Aorta (tissue), 5 donors: ENCODE results near the gene RECQL5. TPM values are rescaled to one million over a fixed set of nuclear protein-coding genes. Genes with fewer than 3 reads are reported as not detected.
A peak's percentile ranks its signal among the peaks of the same experiment; 100 is the strongest.

Experiments used
- ATAC-seq: fragments of 200-7000 bp; cut with Tn5 transposase; one replicate; pipeline ENCODE4 v1.9.1; 2022; ENCODE audit warnings: moderate library complexity; ENCODE audit not compliant: low FRiP score
- DNase-seq, 2 donors: peaks; one replicate each; pipeline ENCODE4 v3.0.0-alpha.2; 2020
- H3K27ac ChIP-seq, 2 donors: one replicate each; pipeline ENCODE4 v1.5.1; 2013; ENCODE audit warnings: low read length in 2 of 2, mild to moderate bottlenecking in 2 of 2, moderate library complexity in 2 of 2, control low read depth in 1 of 2, inconsistent platforms in 1 of 2, low read depth in 1 of 2
- H3K27me3 ChIP-seq, 2 donors: one replicate each; pipeline ENCODE4 v1.6.1; 2013; ENCODE audit warnings: control low read depth in 1 of 2, low read length in 1 of 2, mild to moderate bottlenecking in 1 of 2, moderate library complexity in 1 of 2; ENCODE audit not compliant: insufficient read depth in 2 of 2, control insufficient read depth in 1 of 2
- H3K36me3 ChIP-seq, 2 donors: one replicate each; pipeline ENCODE4 v1.6.1; 2013; ENCODE audit warnings: control low read depth in 1 of 2, low read length in 1 of 2, mild to moderate bottlenecking in 1 of 2; ENCODE audit not compliant: insufficient read depth in 2 of 2, control insufficient read depth in 1 of 2
- H3K4me1 ChIP-seq, 2 donors: one replicate each; pipeline ENCODE4 v1.6.1; 2013; ENCODE audit warnings: low read length in 2 of 2, control low read depth in 1 of 2, mild to moderate bottlenecking in 1 of 2, moderate library complexity in 1 of 2; ENCODE audit not compliant: insufficient read depth in 2 of 2, control insufficient read depth in 1 of 2
- H3K4me3 ChIP-seq, 2 donors: one replicate each; pipeline ENCODE4 v1.5.1; 2013; ENCODE audit warnings: low read length in 2 of 2, control low read depth in 1 of 2, mild to moderate bottlenecking in 1 of 2
- H3K9me3 ChIP-seq: one replicate; pipeline ENCODE4 v1.6.1; 2013; ENCODE audit warnings: mild to moderate bottlenecking, low read length; ENCODE audit not compliant: control insufficient read depth
- WGBS, 2 donors: extraction: QIAGEN DNeasy Blood & Tissue Kit; methylation state at CpG; one replicate each; pipeline ENCODE4 v1.1.7; 2013; 5-methylcytosine and 5-hydroxymethylcytosine counted together
- intact Hi-C, 2 donors: fragments of 100-400 bp; cut with DNase I; formaldehyde crosslinking; loops; one replicate each; pipeline versions ENCODE4 v1.14.2 to v1.15.0; 2022
- polyA plus RNA-seq, 2 donors: library from polyadenylated mRNA; stranded (reverse); fragments of 200-250 nt; gene quantifications; one replicate each; pipeline ENCODE4 v1.2.3, GENCODE V29; 2013
- total RNA-seq, 2 donors: library from RNA; stranded (reverse); fragmentation: NEBNext Ultra II Directional; extraction: Animal tissue kit (Norgen Biotek cat#: 25700); gene quantifications; one replicate each; pipeline ENCODE4 v1.2.1, GENCODE V29; 2021
- donor health status: healthy with polysubstance abuse.
- donor health status: Bipolar disorder and iron deficiency.
- donor health status: DM: no; HTN: no; CAD: no.
- donor health status: DM: no; HTN: no; CAD: no.
- donor health status: DM: yes; HTN: yes; CAD: no.

Gene RECQL5
- total and polyA plus RNA-seq, 4 donors: 3.3 to 40.6 (median 18.8) TPM

DNA sequence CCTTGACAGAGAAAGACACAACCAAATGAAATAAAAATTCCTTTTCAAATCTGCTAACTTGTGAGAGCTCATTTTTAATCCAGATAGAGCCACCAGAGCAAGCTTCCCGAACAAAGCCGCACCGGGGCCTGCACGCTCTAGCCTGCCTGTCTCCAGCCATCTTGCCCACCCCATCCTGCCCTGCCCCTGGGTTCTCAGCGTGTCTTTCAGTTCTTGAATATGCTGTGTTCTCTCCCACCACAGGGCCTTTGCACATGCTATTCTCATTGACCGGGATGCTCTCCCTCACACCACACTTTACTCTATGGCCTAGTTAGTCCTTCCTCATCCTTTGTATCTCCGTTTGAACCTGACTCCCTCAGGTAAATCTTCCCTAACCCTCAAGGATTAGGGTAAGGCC lies 19.0 kb downstream of the RECQL5 start:
- no peaks in the 10 kb centered on the region for H3K36me3 ChIP-seq
- DNase-seq (peak in 1 of 2 donors; percentile 54), ATAC-seq (no peak)
- WGBS, 2 donors: 98 to 99% methylated on average over 7 of the region's 7 CpGs
- no peaks in the 10 kb centered on the region for H3K27me3 ChIP-seq
- H3K4me1 ChIP-seq: no peaks in the 10 kb centered on the region
- no peak overlapping the region for H3K27ac ChIP-seq
- no peak overlapping the region for H3K4me3 ChIP-seq
- intact Hi-C loops: no loop called here
- no peaks in the 10 kb centered on the region for H3K9me3 ChIP-seq

DNA sequence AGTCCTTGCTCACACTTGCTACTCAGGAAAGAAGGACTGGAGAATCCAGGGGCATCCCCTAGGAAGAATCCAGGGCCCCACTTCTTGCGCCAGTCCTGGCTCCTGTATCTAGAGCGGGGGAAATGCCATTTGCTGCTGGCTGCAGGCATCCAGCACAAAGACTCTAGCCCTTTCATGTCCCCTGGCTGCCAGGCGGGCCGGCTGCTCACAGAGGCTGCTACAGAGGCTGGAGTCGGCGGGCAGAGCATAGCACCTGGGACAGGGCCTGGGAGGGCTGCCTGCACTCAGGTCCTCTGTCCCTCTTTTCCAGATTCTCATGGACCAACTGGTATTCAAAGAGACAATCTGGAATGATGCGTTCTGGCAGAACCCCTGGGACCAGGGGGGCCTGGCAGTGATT lies 19.9 kb downstream of the RECQL5 start:
- no peaks in the 10 kb centered on the region for H3K9me3 ChIP-seq
- intact Hi-C loops: no loop called here
- peak in 1 of 2 donors; percentile 53 for DNase-seq
- H3K27ac ChIP-seq: no peak overlapping the region
- WGBS, 2 donors: 88 to 91% methylated on average over 7 of the region's 7 CpGs
- H3K4me1 ChIP-seq: no peaks in the 10 kb centered on the region
- H3K27me3 ChIP-seq: no peaks in the 10 kb centered on the region
- ATAC-seq: no peak
- no peak overlapping the region for H3K4me3 ChIP-seq
- H3K36me3 ChIP-seq: no peaks in the 10 kb centered on the region

DNA sequence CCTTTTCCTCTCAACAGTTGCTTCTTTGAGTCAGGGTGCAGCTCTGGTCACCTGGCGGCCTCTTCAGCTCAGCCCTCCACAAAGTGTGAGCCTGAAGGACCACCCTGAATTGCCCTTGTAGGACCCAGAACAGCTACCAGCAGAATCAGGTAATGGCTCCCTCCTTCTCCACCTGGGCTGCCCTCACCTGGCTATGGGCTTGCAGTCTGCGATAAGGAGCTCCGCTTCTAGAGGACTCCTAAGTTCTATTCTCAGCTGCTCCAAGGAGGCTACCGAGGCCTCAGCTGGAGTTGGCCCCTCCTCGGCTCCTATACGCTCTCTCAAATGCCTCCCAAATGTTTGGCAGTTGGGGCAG lies 20.3 kb downstream of the RECQL5 start:
- DNase-seq (no peak), ATAC-seq (no peak)
- no peaks in the 10 kb centered on the region for H3K4me1 ChIP-seq
- intact Hi-C loops: no loop called here
- no peak overlapping the region for H3K4me3 ChIP-seq
- no peaks in the 10 kb centered on the region for H3K27me3 ChIP-seq
- H3K9me3 ChIP-seq: no peaks in the 10 kb centered on the region
- WGBS, 2 donors: 92 to 94% methylated on average over 6 of the region's 6 CpGs
- H3K36me3 ChIP-seq: no peaks in the 10 kb centered on the region
- no peak overlapping the region for H3K27ac ChIP-seq

DNA sequence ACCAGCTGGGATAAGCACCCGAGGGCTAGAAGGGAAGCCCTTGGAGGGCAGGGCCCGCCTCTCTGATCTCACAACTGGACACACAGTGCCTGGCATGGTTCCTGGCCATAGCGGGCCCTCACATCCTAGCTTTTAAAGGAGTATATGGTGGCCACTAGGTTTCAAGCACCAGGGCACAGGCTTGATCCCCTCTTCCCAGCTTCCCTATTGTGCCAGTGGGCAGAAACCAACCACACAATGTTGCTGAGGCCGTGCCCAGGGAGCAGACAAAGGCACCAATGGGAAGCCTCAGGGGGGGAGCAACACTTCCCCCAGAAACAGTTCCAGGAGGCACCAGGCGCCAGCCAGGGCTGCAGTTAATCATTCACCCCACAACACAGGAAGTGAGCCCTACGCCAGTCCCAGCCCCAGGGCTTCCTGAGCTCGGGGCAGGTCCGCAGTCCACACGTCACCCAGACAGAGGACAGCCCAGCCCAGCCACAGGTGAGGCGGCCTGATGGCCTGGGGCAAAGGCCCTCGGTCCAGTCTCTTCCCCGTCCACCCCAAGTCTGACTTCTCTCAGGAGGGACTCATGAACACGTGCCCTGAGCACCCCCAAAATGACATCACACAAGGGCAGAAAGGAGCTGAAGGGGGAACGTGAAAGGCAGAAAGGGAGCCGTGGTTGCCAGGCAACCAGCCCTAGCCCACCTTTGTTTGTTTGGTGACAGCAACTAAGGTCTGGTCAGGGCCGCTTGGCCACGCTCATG lies 20.9 kb downstream of the RECQL5 start:
- peak; percentile 72 for ATAC-seq
- intact Hi-C loops: no loop called here
- no peak overlapping the region for H3K27ac ChIP-seq

DNA sequence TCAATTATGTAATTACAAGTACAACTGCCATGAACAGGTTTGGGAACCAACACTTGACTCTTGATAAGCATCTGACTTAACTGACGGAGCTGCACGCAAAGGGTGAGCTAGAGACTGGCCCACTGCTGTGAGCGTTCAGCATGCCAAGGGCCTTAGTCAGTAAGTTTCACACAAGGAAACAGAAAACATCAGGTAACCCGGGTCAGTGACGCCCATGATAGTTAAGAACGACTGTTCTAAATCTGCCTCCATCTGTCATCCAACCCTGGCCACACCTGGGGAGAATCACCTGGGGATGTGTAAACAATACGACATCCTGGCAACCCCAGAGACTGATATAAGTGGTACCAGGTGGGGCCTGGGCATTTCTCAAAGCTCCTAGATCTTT lies 21.5 kb downstream of the RECQL5 start:
- DNase-seq (peak in 1 of 2 donors; percentile 31), ATAC-seq (no peak)
- intact Hi-C loops: no loop called here
- H3K36me3 ChIP-seq: no peaks in the 10 kb centered on the region
- H3K4me1 ChIP-seq: no peaks in the 10 kb centered on the region
- H3K27me3 ChIP-seq: no peaks in the 10 kb centered on the region
- no peak overlapping the region for H3K4me3 ChIP-seq
- H3K9me3 ChIP-seq: no peaks in the 10 kb centered on the region
- WGBS, 2 donors: 75 to 84% methylated on average over 7 of the region's 7 CpGs
- no peak overlapping the region for H3K27ac ChIP-seq

More for the DNA sequence above, 20.9 kb downstream of the RECQL5 start:
- DNase-seq: peak in 1 of 2 donors; percentile 68
- 80 to 82% methylated on average over 17 of the region's 17 CpGs for WGBS, 2 donors
- Histone ChIP-seq H3K4me3 (no peak overlapping the region), H3K36me3 (no peaks in the 10 kb centered on the region), H3K27me3 (no peaks in the 10 kb centered on the region), H3K4me1 (no peaks in the 10 kb centered on the region), H3K9me3 (no peaks in the 10 kb centered on the region)

DNA sequence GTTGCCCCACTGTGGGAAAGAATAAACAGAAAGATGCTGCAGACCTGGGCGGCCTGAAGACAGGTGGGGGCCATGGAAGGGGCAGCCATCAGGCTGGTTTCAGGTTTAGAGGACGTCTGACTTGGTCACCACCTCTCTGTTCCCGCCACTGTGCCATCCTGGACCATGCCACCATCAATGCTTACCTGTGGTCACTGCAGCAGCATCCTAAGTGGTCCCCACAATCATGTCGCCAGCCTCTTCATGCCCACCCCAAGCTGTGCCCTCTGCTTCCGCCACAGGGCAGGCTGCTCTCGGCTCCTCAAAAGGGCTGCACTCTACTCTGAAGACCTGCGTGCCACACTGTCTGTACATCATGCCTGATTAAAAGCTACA lies 23.3 kb downstream of the RECQL5 start:
- Histone ChIP-seq H3K9me3 (no peaks in the 10 kb centered on the region), H3K27ac (no peak overlapping the region), H3K4me3 (no peak overlapping the region), H3K36me3 (no peaks in the 10 kb centered on the region), H3K4me1 (no peaks in the 10 kb centered on the region), H3K27me3 (no peaks in the 10 kb centered on the region)
- intact Hi-C loops: no loop called here
- DNase-seq (peak in 1 of 2 donors; percentile 16), ATAC-seq (no peak)
- WGBS, 2 donors: 91 to 96% methylated on average over 7 of the region's 7 CpGs

DNA sequence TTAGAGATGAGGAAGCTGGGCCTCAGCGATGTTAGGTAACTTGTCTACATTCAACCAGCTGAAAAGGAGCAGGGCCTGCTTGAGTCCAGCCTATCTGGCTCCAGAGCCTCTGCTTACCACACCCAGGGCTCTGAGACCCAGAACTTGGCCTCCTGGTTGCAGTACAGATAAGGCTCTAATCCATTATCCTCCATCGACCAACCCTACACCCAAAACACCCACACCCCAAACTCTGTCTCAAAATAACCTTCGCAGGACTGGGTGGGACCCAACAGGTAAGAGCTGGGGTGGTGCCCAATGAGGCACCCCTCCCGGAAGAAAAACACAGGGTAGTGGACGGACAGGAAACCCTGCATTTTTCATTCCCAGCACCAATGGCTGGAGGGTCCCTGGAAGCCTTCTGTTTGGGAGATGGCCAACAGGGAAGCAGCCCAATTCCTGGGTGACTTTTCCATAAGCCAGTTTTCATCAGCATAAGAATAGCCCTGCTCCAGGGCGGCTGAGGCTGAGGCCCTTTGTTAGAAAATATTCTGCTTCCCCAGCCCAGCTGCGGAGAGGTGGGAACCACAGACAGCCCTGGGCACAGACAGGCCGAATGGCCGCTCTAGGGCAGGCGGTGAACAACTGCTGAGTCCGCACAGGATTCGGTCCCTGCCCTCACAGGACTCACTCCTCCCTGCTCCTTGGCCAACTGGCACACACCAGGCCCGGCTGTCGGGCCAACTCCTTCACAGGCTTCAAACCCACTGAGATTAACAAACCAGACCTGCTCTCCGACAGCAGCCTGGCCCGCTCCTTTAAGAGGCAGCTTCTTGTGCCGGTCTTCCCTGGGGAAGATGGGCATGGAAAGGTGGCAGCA lies 23.9 kb downstream of the RECQL5 start:
- intact Hi-C loops: no loop called here
- Histone ChIP-seq H3K4me1 (no peaks in the 10 kb centered on the region), H3K27ac (no peak overlapping the region), H3K27me3 (no peaks in the 10 kb centered on the region), H3K36me3 (no peaks in the 10 kb centered on the region), H3K4me3 (no peak overlapping the region), H3K9me3 (no peaks in the 10 kb centered on the region)
- 84 to 88% methylated on average over 17 of the region's 17 CpGs for WGBS, 2 donors
- DNase-seq (peak in 1 of 2 donors; percentile 72), ATAC-seq (no peak)

DNA sequence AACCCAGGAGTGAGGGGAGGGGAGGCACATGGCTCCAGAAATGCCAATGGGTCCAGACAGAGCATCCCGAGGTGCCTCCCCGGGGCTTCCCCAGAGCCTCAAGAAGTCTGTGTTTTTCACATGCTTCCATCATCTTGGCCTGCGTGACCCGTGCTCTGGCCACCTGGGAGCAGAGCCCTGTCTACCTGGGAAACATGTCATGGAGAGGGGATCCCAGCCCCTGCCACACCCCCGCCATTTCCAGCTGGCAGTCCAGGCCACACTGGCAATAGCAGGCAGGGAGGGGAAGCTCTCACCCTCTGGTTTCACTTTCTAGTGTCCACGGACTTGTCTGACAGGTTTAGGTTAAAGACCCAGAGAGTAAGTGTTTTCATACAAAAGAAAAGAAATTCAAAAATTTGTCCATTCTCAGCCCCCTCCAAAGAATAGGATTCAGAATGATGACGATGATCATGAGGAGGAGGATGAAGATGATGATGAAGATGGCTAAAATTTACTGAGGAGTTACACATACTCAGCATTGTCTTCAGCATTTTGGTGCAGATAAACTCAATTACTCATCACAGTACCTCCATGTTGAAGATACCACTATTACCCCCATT lies 24.7 kb downstream of the RECQL5 start:
- Histone ChIP-seq H3K36me3 (no peaks in the 10 kb centered on the region), H3K4me3 (no peak overlapping the region), H3K9me3 (no peaks in the 10 kb centered on the region), H3K27ac (no peak overlapping the region), H3K27me3 (no peaks in the 10 kb centered on the region), H3K4me1 (no peaks in the 10 kb centered on the region)
- DNase-seq (peak in 1 of 2 donors; percentile 65), ATAC-seq (no peak)
- intact Hi-C loops: no loop called here
- WGBS, 2 donors: 90% methylated on average over 7 of the region's 7 CpGs
